ENCODE results near the gene VWA3A.
A peak's percentile ranks its signal among the peaks of the same experiment; 100 is the strongest.
"Not testable (repeated sequence)": the region's sequence is repeated elsewhere in the genome, so short reads cannot be mapped to it uniquely, and the experiment has no call there.

The VWA3A gene

DNA sequence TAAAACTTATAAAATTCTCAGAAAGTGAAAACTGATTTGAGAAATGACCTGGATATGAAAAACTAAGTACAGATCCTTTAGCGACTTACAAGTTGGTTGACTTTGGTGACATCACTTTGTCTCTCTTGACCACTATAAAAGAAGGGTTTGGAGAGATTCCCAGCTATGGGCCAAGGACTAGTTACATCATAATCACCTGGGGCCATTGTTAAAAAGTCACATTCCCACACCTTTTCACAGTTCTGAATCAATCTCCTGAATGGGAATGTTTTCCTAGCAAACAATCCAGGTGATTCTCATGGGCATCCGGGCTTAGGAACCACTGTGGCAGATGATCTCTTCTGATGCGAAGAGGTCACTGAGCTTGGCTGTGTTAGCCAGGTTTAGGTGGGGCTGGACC, 620 bp upstream of the VWA3A start:
- DNase-seq: no peak

DNA sequence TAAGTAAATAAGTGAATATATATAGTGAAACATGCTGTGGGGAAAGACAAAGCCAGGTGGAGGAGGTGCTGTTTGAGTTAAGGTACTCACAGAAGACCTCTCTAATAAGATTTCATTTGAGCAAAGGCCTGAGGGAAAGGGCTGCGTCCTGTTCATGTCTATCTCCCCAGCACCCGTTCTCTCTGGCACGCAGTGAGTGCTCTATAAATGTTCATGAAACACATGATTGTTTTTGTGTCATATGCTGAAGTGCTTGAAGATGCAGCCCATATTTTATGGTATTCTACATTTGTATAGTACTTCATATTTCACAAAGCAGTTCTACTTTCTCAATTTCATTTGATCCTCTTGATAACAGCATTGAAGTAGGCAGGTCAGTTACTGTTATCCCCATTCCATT, 990 bp downstream of the VWA3A start:
- DNase-seq: no peak

DNA sequence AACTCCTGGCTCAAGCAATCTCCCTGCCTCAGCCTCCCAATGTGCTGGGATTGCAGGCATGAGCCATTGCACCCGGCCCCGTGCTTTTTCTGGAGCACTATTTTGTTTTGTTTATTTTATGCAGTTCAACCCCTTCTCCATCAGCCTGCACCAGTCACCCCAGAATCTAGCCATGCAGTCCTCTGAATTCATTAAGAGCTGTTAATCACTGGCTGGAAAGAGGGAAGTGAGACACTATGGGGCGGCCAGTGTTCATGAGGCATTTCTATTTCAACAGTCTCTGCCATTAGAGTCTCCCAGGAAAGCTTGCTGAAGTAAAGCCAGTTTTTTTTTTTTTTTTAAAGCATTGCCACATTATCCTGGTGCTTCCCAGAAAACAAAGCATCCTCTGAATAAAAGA, 1.7 kb downstream of the VWA3A start:
- DNase-seq: no peak

DNA sequence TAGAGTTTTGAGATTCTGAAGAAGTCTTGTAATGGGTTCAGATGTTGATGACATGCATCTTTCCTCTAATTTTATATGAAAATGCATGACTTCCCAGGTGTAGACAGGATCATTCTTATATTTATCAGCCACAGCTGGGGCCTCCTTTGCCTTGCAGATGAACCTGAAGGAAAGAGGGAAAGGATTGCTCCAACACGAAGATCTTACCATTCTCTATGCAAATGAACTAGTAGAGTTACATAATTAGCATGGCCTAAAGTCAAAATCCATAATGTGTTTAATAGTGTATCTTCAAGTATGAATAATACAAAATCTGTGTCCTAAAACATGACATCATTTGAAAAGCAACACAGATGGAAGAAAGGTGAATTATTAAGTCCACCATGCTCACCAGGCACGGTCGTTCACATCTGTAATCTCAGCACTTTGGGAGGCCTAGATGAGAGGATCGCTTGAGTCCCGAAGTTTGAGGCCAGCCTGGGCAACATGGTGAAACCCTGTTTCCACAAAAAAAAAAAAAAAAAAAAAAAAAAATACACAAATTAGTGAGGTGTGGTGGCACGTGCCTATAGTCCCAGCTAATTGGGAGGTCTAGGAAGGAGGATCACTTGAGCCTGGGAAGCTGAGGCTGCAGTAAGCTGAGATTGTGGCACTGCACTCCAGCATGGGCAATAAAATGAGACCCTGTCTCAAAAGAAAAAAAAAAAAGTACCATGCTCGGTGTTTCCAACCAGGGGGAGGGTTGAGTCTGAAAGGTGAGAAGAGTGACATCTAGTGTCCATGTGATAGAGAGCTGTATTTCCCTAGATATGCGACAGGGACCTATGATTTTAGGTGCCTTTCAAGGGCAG, 6.3 kb downstream of the VWA3A start:
- DNase-seq: peak; percentile 56 to 61

DNA sequence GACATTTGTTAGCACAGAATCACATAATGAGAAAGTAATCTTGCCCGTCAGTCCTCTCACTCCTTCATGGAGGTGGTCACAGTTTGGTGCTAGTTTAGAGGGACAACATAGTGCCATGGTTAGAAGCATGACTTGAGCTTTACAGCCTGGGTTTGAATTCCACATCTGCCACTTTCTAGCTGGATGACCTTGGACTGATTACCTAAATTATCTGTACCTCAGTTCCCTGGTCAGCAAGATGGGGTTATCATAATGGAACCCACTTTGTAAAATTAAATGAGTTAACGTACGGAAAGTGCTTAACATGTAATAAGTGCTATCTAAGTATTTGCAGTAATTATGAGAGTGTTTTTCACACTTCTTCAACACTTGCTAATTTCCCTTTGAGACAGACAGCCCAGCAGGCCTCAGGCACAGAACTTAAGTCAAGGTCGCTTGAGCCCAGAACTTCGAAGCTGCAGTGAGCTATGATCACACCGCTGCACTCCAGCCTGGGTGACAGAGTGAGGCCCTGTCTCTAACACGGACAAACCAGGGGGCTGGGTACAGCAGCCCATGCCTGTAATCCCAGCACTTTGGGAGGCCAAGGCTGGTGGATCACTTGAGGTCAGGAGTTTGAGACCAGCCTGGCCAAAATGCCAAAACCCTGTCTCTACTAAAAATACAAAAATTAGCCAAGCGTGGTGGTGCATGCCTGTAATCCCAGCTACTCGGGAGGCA, 7.1 kb downstream of the VWA3A start:
- no peak for DNase-seq

DNA sequence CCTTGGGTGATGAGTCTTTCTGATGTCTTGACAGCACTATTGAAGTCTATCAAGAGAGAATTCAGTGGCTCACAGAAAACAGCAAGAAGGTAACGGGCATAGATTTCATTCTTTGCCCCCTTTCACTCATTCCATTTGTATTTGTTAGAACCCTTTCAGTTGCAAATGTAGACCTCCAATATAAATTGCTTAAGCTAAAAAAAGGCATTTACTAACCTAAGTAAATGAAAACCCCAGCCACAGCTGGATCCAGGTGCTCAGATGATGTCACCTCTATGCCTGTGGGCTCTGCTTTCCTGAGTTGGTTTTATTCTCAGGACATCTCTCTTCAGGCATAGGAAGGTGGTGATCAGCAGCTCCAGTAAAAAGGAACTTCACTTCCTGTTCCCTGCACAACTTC, 11.1 kb downstream of the VWA3A start:
- no peak for DNase-seq

DNA sequence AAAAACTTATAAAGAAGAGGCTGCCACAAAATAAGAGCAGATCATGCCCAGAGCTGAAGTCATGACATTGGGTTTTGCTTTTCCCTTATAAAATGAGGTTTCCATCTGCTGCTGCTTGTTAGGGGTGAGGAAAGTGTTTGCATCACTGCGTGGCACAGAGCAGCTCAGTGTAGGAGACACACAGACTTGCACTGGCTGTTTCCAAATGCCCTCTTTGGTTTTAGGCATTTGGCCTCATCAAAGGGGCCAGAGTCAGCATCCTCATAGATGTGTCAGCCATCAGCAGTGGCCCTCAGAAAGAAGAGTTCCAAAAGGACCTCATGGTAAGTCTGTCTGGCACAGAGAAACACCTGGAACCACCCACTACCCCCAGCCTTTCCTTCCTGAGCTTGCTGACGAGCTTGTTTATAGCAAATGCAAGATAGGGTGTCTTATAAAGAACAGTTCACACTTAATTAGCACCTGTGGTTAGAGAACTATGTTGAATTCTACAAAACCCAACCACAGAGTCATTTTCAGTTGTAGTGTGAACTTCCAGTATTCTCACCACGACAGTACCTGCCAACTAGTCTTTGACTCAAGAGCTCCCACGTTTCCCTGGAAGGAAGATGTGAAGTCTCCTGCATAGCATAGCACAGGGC, 17.0 kb downstream of the VWA3A start:
- no peak for DNase-seq

DNA sequence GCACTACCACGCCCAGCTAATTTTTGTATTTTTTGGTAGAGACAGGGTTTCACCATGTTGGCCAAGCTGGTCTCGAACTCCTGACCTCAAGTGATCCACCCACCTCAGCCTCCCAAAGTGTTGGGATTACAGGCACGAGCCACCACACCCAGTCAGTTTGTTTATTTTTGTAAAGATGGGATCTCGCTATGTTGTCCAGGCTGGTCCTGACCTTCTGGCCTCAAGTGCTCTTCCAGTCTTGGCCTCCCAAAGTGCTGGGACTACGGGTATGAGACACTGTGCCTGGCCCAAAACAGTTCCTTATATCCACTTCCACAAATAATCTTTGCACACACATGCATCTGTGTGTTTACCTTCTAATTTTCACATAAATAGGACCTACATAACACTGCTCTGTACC, 19.3 kb downstream of the VWA3A start:
- DNase-seq: not testable (repeated sequence)

DNA sequence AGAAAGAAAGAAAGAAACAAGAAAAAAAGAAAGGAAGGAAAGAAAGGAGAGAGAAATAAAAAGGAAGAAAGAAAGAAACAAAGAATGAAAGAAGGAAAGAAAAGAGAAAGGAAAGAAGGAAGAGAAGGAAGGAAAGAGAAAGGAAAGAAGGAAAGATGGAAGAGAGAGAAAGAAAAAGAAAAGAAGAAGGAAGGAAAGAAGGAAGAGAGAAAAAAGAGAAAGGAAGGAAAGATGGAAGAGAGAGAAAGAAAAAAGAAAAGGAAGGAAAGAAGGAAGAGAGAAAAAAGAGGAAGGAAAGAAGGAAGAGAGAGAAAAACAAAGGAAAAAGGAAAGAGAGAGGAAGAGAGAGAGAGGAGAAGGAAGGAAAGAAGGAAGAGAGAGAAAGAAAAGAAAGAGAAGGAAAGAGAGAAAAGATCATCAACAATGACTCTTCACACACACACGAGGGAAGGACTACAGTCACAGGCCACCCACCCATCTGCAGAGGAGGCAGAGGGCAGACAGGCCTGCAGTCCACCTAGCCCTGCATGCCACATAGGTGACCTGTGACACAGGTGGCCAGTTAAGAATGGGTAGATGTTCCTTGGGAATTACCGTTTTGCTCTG, 23.9 kb downstream of the VWA3A start:
- no peak for DNase-seq

DNA sequence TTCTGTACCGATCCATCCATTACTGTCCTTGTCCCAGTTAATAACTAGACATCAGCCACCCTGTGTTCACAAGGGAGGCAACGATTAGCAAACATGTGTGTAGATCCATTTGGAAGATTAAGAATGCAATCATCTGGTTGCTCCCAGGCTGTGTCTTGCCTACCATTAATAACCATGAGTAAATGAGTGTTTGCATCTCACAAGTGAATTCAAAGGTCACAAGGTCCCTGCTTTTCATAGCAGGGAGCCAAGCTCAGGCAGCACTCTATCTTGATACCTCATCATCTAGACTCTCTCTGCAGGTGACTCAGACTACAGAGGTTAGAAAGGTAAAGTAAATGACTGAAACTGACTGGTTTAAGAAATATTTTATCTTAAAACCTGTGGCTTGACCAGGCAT, 25.3 kb downstream of the VWA3A start:
- no peak for DNase-seq

DNA sequence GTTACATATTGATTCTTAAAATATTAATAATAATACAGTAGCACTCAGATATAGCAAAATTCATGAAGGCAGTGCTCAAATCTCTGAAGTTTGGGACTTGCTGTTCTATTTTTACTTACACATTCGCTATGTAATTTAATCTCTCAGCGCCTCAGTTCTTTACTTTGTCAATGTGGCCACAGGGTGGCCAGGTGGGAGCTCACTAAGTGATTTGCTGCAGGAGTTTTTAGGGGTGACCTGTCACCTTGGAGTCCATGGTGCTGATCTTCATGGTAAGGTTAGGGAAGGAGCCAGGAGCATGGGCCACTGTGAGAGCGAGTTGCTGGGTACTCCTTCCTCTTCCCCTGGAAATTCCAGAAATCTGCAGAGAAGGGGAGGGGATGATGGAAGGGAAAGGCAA, 28.1 kb downstream of the VWA3A start:
- no peak for DNase-seq

DNA sequence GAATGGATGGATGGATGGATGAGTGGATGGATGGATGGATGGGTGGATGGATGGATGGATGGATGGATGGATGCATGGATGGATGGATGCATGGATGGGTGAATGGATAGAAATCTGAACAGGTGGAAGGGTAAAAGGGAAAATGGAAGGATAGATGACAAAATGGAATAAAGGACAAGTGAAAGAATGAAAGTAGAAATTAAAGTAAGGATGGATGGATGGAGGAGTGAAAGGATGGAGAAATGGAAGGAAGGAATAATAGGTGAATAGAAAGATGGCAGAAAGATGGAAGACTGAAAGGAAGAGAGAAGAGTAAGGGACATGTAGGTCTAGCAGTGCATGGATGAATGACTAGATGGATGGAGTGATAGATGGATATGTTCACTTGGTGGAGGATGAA, 29.9 kb downstream of the VWA3A start:
- DNase-seq: no peak

DNA sequence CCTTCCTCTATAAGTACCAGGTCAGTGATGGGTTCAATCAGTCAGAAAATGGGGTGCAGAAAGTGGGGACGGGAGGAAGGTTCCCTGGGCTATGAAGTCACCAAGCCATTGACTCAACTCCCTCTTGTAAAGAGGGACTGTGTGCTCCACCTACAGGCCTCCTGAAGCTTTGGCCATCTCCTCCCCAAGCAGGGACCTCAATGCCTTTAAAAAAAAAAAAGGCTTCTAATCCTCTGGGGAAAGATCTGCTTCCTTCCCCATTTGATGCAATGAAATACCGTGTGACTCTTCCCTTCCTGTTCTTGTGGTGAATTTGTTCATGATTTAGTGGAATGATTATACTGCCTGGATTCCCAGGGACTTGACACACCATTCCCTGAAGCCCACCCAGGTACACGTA, 30.8 kb downstream of the VWA3A start:
- DNase-seq: no peak

DNA sequence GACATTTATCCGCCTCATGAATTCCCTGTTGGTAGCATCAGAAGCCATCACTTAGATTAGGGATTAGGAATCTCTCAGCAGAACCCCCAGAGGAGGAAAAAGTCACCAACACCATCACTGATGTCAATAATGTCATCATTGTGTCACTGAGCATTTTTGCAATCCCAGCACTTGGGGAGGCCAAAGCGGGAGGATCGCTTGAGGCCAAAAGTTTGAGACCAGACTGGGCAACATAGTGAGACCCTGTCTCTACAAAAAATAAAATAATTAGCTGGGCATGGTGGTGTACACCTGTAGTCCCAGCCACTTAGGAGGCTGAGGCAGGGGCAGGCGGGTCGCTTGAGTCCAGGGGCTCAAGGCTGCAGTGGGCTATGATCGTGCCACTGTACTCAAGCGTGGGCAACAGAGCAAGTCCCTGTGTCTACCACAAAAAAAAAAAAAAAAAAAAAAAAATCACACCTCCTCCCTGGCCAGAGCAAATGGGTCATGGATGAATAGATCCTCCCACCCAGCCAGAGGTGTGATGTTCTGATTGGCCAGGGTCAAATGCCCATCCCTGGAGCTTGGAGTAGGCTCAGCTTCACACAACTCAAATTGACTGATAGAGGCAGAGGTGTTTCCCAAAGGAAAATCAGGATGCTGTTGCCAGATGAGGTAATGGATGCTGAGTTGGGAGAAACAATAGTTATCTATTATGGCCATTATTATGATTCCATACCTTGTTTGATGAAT, 31.6 kb downstream of the VWA3A start:
- DNase-seq: no peak

DNA sequence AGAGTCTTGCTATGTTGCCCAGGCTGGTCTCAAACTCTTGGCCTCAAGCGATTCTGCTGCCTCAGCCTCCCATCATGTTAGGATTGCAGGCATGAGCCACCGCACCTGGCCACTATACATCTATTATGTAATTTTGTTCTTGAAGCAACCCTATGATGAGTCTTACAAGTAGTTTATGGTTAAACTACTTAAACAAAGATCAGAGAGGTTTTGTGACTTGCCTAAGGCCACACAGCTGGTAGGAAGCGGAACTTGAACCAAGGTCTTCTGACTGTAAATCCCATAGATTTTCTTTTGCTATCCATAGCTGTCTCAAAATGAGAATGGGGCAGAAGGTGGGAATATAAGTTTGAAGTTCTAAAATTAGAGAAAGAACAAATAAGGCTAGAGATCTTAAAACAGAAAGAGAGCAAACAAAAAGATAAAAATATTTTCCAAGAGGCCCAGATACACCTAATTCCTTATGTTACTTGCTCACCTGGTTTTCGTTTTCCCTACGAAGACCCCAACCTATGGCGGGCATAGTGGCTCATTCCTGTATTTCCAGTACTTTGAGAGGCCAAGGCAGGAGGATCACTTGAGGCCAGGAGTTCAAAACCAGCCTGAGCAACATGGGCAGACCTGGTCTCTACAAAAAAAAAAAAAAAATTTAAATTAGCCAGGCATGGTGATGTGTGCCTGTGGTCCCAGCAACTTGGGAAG, 32.4 kb downstream of the VWA3A start:
- DNase-seq: no peak

DNA sequence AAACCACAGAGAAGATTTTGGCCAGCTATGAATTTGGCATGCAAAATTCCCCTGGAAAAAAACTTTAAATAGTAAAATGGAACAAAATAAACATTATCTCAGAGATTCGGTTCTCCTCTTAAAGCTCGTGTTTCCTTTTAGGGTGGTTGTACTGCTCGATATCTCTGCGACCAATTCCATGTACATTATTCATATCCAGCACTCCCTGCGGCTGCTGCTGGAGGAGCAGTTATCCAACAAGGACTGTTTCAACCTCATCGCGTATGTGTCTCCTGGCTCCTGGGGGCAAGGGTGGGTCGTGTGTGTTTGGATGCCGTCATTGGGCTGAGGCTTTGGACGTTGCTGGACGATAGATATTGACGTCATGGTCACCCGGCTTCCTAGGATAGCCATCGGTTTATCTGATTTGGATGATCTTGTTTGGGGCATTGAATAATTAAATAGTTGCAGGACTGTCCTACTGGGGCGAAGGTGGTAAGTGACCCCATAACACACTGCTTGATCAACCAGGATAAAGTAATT, 33.8 kb downstream of the VWA3A start:
- no peak for DNase-seq

DNA sequence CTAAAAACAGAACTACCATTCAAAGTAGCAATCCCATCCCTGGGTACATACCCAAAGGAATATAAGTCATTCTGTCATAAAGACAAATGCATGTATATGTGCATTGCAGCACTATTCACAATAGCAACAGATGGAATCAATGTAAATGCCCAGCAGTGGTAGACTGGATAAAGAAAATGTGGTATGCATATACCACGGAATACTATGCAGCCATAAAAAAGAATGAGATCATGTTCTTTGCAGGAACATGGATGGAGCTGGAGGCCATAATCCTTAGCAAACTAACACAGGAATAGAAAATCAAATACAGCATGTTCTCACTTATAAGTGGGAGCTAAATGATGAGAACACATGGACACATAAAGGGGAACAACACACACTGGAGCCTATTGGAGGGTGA, 36.2 kb downstream of the VWA3A start:
- not testable (repeated sequence) for DNase-seq

DNA sequence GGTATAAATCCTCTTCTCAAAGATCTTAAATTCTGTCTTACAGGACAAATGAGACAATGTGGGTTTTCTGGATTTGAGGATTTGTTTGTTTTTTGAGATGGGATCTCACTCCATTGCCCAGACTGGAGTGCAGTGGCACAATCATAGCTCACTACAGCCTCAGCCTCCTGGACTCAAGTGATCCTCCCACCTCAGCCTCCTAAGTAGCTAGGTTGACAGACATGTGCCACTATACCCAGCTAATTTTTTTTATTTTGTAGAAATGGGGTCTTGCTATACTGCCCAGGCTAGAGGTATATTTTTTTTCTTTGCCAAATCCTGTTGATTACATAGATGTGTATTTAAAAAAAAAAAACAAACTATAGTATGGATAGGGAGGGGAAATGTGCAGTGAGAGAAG, 38.2 kb downstream of the VWA3A start:
- DNase-seq: no peak

DNA sequence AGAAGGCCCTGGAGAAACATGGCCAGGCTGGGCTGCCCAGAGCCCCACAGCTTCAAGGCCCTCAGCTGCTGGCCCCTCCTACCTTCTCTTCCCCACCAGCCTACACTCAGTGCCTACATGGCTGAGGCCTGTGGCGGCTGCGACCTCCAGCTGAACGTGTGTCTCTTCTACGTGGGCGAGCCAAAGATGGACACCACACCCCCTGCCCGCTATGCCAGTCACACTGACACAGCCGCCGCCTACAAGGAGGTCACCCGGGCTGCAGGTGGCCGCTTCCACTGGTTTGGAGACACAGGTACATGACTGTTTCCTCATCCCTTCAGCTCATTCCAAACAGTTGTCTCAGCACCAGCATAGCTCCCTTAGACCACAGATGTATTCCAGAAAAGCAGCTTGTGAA, 40.5 kb downstream of the VWA3A start:
- no peak for DNase-seq

DNA sequence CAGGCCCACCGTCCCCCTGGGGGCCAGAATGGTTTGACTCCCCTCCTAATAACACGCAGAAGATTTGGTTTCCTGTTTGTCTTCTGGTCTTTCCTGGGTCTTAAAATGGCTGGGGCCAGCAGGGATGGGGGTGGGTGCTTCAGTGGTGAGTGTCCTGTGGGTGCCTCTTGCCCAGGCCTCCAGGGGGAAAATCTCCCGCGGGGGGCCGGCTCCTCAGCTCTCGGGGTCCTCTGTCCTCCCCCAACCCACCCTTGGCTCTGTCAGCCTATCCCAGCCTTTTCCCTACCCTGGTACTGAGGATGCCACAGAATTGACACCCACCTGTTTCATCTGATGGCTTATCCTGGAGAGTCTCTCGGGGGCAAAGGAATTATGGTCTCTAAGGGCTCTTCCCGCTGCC, 46.1 kb downstream of the VWA3A start:
- no peak for DNase-seq

DNA sequence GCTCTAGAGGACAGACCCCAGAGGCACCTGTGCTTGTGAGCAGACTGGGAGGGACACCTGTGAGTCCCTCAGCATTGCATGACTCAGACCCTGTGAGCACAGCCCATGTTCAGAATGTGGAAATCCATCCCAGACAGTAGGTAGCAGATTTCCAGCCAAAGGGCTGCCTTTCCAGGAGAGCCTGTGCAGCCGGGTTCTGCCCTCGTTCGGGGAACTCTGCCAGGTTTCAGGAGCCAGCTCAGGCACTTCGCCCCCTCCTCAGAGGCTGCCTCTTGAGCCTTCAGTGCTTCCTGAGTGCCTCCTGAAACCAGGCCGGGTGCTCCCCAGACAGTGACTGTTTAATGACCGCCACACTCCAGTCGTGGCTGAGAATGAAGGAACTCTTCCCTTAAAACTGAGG, 46.7 kb downstream of the VWA3A start:
- no peak for DNase-seq

DNA sequence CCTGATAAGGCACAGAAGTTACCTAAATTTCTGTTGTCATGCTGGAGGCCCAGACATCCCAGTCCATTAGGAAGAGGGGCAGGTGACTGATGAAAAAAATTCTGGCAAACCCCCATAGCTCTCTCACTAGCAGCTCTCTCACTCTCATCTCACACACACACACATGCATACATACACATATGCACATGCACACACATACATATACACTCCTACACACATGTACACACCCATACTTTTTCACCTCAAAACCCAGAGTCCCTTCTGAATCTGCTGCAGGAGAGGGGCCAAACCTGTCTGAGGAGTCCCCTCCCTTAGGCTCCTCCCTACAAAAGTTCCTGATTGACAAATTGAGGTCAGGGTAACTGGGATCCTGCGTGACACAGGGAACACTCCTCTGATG, 47.4 kb downstream of the VWA3A start:
- DNase-seq: no peak
